Glomerular endothelial cell (primary cell): ENCODE measurements around the gene VPREB1. TPM values are rescaled to one million over a fixed set of nuclear protein-coding genes. Genes with fewer than 3 reads are reported as not detected.
"Not testable (repeated sequence)": the region's sequence is repeated elsewhere in the genome, so short reads cannot be mapped to it uniquely, and the experiment has no call there.

Source experiments
- DNase-seq: peaks from one replicate; pipeline ENCODE4 v3.0.0-alpha.2; 2011; ENCODE audit warnings: low read depth, low spot score; ENCODE audit errors: extremely low read depth
- total RNA-seq: library from RNA; depleted of rRNA; stranded (reverse); fragments of >200 nt; gene quantifications from 2 replicates; pipeline ENCODE4 v1.2.3, GENCODE V29; 2015

The VPREB1 gene
- total RNA-seq, 1 donor from 2014 or later = not detected

DNA sequence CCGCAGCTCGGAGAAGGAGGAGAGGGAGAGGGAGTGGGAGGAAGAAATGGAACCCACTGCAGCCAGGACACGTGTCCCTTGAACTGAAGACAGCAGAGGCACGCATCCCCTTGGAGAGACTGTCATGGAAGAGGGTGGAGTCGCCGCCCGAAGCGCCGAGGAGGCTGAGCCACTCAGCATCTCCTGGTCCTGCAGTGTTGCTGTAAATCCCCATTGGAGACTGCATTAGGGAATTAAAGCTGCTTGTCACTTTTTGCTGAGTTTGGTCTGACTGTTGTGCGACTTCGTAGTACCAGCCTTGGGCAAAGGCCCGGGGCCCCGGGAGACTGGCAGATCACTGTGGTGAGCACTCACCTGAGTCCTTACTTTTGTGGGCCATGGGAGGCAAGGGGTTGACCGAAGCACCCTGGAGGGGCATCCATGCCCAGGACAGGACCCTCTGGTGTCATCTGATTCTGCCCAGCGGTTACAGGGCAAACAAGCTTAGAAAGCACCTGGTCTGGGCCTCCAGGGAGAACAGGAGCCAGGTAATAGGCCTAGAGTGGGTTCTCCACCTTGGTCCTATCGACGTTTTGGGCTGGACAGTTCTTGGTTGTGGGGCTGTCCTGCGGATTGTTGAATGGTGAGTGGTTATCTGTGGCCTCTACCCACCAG, 797 bp downstream of the VPREB1 start:
- no peak for DNase-seq

GRCh38 chr22:22245935-22246525, 1.4 kb downstream of the VPREB1 start:
- no peak for DNase-seq

- no peak for DNase-seq
Measured at GRCh38 chr22:22246706-22247105, 2.1 kb downstream of the VPREB1 start.

GRCh38 chr22:22248878-22249277, 4.3 kb downstream of the VPREB1 start:
- no peak for DNase-seq

DNA sequence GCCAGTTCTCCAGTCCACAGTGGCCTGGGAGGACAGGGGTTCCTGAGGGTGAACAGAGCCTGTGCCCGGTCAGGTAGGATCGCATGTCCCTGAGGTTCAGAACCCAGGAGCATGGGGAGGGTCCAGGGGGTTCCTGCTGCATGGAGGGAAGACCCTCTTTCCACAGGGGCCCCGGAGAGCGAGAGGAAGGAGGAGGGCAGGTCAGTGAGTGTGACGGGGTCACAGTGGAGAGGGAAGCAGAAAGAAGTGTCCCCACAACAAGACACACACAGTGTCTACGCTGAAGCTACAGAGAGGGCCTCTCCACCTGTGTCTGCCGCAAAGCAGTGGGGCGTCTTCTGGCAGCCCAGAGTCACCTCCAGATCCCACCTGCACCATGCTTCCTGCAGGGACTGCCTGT, 6.1 kb downstream of the VPREB1 start:
- not testable (repeated sequence) for DNase-seq

GRCh38 chr22:22256133-22256532, 11.5 kb downstream of the VPREB1 start:
- not testable (repeated sequence) for DNase-seq

DNA sequence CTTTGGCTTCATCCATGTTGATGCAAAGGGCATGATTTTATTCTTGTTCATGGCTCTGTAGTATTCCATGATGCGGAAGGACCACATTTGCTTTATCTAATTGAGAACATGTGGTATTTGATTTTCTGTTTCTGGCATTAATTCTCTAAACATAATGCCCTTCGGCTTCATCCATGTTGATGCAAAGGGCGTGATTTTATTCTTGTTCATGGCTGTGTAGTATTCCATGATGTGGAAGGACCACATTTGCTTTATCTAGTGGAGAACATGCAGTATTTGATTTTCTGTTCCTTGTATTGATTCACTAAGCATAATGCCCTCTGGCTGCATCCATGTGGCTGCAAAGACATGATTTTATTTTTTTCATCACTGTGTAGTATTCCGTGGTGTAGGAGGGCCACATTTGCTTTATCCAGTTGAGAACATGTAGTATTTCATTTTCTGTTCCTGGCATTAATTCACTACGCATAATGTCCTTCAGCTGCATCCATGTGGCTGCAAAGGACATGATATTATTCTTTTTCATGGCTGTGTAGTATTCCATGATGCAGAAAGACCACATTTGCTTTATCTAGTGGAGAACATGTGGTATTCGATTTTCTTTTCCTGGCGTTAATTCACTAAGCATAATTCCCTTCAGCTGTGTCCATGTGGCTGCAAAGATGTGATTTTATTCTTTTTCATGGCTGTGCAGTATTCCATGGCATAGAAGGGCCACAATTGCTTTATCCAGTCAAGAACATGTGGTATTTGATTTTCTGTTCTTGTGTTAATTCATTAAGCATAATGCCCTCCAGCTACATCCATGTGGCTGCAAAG, 14.2 kb downstream of the VPREB1 start:
- DNase-seq = not testable (repeated sequence)

DNA sequence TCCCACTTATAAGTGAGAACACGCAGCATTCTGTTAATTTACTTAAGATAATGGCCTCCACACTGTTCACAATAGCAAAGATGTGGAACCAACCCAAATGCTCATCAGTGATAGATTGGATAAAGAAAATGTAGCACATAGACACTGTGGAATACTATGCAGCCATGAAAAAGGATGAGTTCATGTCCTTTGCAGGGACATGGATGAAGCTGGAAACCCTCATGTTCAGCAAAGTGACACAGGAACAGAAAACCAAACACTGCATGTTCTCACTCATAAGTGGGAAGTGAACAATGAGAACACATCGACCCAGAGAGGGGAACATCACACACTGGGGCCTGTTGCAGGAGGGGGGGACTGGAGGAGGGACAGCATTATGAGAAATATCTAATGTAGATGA, 15.6 kb downstream of the VPREB1 start:
- DNase-seq = not testable (repeated sequence)

GRCh38 chr22:22260586-22260985, 16.0 kb downstream of the VPREB1 start:
- not testable (repeated sequence) for DNase-seq

DNA sequence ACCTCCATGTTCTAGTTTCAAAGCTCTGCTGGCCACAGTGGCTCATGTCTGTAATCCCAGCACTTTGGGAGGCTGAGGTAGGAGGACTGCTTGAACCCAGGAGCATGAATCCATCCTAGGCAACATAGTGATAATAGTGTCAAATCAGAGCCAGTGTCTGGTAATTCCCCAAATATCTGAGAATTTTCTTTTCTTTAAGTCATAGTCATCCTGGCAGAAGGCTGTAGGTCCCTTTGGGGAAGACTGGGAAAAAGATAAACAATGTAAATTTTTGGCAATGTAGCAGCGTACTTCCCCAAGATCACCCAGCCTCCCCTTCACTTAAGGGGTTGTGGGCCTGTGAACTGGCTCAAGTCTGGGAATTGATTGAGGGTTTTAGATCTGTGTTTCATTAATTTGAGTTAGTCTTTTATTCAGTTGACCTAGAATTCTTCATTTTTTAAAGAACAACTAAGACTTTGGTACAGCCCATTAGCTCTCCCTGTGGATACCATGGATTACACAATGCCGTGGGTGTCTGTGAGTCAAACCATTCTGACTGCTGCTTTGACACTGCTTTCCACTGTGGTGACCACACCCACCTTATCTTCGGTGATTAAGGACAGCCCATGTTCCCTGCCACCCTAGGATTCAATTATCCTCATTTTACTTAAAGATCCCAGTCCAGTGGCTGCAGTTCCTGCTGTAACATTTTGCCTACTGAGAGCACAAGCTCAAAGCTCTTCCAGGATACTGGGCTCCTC, 17.9 kb downstream of the VPREB1 start:
- not testable (repeated sequence) for DNase-seq

- not testable (repeated sequence) for DNase-seq
Measured at GRCh38 chr22:22263823-22264222, 19.2 kb downstream of the VPREB1 start.

DNA sequence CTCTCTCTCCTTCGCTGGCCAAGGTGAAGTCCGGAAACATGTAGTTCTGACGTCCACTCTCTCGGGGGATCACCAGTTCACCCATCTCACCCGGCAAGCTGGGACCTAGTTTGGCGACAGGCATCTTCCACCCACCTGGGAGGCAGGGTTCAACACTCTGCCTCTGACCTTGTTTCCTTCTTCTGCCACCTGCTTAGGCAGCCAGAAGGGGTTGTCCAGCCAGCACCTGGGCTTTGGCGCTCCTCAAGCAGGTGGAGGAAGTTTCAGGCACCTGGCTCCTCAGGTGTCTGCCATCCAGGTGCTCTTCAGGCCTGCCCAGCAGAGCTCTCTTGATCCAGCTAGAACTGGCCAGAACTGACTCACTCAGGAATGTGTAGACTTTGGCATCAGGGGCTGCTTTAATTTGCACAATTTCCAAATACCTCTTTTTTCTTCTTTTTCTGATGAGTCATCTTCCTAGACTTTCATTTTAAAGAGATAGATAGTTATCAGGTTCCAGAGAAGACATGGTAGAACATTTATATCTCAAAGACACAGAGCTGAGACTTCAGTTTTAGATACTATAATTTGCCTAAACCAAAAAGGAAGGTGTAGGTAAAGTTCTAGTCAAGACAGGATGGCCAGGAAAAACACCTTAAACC, 25.6 kb downstream of the VPREB1 start:
- DNase-seq = not testable (repeated sequence)

- not testable (repeated sequence) for DNase-seq
Measured at GRCh38 chr22:22277423-22277822, 32.8 kb downstream of the VPREB1 start.

DNA sequence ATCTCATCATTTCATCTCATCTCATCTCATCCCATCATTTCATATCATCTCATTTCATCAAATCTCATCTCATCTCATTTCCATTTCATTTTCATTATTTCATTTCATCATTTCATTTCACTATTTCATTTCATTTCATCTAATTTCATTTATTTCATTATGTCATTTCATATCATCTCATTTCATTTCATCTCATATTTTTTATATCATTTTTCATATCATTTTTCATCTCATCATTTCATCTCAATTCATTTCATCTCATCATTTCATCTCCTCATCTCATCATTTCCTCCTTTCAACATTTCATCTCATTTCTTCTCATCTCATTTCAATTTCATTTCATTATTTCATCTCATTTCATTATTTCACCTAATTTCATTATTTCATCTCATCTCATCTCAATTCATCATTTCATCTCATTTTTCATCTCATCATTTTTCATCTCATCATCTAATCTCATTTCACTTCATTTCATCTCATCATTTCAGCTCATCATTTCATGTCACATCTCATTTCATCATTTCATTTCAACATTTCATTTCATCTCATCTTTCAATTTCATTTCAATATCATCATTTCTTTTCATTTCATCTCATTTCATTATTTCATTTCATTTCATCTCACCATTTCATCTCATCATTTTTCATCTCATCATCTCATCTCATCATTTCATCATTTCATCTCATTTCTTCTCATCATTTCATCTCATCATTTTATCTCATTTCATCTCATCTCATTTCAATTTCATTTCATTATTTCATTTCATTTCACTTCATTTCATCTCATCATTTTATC, 40.6 kb downstream of the VPREB1 start:
- not testable (repeated sequence) for DNase-seq

DNA sequence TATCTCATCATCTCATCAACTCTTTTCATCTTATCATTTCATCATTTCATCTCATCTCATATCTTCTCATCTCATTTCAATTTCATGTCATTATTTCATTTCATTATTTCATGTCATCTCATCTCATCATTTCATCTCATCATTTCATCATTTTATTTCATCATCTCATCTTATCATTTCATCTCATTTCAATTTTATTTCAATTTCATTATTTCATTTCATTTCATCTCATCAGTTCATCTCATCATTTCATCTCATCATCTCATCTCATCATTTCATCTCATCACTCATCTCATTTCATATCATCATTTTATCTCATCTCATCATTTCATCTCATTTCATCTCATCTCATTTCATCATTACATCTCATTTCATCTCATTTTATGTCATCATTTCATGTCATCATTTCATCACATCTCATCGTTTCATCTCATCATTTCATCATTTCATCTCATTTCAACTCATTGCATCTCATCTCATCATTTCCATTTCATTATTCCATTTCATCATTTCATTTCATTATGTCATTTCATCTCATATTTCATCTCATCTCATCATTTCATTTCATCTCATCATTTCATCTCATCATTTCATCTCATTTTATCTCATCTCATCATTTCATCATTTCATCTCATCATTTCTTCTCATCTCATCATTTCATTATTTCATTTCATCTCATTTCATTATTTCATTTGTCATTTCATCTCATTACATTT, 42.0 kb downstream of the VPREB1 start:
- not testable (repeated sequence) for DNase-seq

DNA sequence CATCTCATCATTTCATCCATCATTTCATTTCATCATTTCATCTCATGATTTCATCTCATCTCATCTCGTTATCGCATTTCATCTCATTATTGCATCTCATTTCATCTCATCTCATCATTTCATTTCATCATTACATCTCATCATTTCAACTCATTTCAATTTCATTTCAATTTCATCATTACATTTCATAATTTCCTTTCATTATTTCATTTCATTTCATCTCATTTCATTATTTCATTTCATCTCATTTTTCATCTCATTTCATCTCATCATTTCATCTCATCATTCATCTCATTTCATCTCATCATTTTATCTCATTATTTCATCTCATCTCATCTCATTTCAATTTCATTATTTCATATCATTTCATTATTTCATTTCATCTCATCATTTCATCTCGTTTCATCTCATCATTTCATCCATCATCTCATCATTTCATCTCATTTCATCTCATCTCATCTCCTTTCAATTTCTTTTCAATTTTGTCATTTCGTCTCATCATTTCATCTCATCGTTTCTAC, 42.6 kb downstream of the VPREB1 start:
- not testable (repeated sequence) for DNase-seq

GRCh38 chr22:22289666-22290065, 45.1 kb downstream of the VPREB1 start:
- DNase-seq = not testable (repeated sequence)

DNA sequence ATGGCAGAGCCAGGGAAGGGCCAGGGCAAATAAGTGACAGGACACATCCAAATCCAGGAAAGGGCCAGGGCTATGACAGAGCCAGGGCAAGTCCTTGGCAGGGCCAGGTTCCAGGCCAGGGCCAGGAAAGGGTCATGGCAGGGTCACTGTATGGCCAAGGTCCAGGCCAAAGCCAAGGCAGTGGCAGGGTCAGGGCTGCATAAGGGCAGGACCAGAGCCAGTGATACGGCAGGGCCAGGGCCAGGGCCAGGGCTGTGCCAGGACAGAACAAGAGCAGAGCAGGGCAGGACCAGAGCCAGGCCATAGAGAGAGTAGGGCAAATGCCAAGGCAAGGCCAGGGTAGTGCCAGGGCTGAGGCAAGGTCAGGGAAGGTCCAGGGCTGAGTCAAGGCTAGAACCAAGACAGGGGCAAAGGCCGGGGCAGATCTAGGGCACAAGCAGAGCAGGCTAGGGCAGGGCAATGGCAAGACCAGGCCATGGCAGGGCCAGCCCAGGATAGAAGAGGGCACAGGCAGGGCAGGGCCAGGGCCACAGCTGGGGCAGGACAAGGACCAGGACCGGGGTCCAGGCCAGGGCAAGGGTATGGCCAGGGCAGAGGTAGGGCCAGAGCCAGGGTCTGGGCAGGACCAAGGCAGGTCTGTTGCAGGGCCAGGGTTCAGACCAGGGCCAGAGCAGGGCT, 46.7 kb downstream of the VPREB1 start:
- not testable (repeated sequence) for DNase-seq
